SIG-M5 (cell line): ENCODE results near the gene ANO3.
"Not testable (repeated sequence)": the region's sequence is repeated elsewhere in the genome, so short reads cannot be mapped to it uniquely, and the experiment has no call there.

Experiments
- DNase-seq: peaks from one replicate; lab custom pipeline; 2025; lab: John Stamatoyannopoulos, UW

Gene ANO3

GRCh38 chr11:26331911-26332571 is at the start of gene ANO3:
Gene ANO3, plus strand, starts transcription at chr11:26332130. Its CDS starts 146 bp downstream, at chr11:26332276.
- DNase-seq, result no peak

GRCh38 chr11:26283852-26284408 is 48.0 kb upstream of the ANO3 start:
- DNase-seq, result no peak

- DNase-seq, result no peak
Measured at GRCh38 chr11:26285608-26286007, 46.3 kb upstream of the ANO3 start.

- no peak for DNase-seq
Measured at GRCh38 chr11:26286472-26287066, 45.4 kb upstream of the ANO3 start.

GRCh38 chr11:26287067-26287518 is 44.8 kb upstream of the ANO3 start:
- DNase-seq, result no peak

GRCh38 chr11:26297189-26297975 is 34.5 kb upstream of the ANO3 start:
- no peak for DNase-seq

- not testable (repeated sequence) for DNase-seq
Measured at GRCh38 chr11:26316372-26316771, 15.6 kb upstream of the ANO3 start.

- DNase-seq, result no peak
Measured at GRCh38 chr11:26319906-26320305, 12.0 kb upstream of the ANO3 start.

- no peak for DNase-seq
Measured at GRCh38 chr11:26321516-26321915, 10.4 kb upstream of the ANO3 start.

- DNase-seq, result no peak
Measured at GRCh38 chr11:26322335-26323067, 9.4 kb upstream of the ANO3 start.

- DNase-seq, result no peak
Measured at GRCh38 chr11:26323837-26324236, 8.1 kb upstream of the ANO3 start.

- DNase-seq, result no peak
Measured at GRCh38 chr11:26324270-26324669, 7.7 kb upstream of the ANO3 start.

- no peak for DNase-seq
Measured at GRCh38 chr11:26326793-26327400, 5.0 kb upstream of the ANO3 start.

GRCh38 chr11:26329206-26329605 is 2.7 kb upstream of the ANO3 start:
- no peak for DNase-seq

GRCh38 chr11:26330262-26330661 is 1.7 kb upstream of the ANO3 start:
- no peak for DNase-seq

- DNase-seq, result no peak
Measured at GRCh38 chr11:26332572-26332915, 614 bp downstream of the ANO3 start.

GRCh38 chr11:26333906-26334305 is 2.0 kb downstream of the ANO3 start:
- no peak for DNase-seq

- DNase-seq, result no peak
Measured at GRCh38 chr11:26335903-26336302, 4.0 kb downstream of the ANO3 start.

GRCh38 chr11:26344647-26345046 is 12.7 kb downstream of the ANO3 start:
- no peak for DNase-seq

- no peak for DNase-seq
Measured at GRCh38 chr11:26348776-26349175, 16.8 kb downstream of the ANO3 start.

GRCh38 chr11:26350002-26350401 is 18.1 kb downstream of the ANO3 start:
- no peak for DNase-seq

- no peak for DNase-seq
Measured at GRCh38 chr11:26353010-26353409, 21.1 kb downstream of the ANO3 start.
